ENCODE results near the gene STAC3. TPM values are rescaled to one million over a fixed set of nuclear protein-coding genes. Genes with fewer than 3 reads are reported as not detected.

STAC3 gene
- total RNA-seq, 1 experiment from 2014 or later, result 2.8 TPM

DNA sequence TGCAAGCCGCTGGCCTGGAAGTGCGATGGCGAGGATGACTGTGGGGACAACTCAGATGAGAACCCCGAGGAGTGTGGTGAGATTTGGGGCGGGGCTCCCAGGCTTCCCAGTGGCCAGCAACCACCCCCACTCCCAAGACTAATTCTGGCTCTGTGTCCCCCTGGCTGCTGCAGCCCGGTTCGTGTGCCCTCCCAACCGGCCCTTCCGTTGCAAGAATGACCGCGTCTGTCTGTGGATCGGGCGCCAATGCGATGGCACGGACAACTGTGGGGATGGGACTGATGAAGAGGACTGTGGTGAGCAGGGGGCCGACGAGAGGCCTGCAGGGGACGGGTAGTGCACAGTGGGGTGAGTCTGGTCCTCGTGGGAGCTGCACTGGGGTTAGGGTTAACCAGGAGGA, 46.5 kb downstream of the STAC3 start:
- Histone ChIP-seq H3K56ac (ENCODE audit: insufficient read length, low read depth, low read length) (no peak overlapping the region), H3K4me2 (ENCODE audit: insufficient read depth, insufficient read length, low read length) (no peak overlapping the region), H3K4me1 (ENCODE audit: insufficient read depth, low read length) (no peaks in the 10 kb centered on the region), H2BK12ac (ENCODE audit: insufficient read length, low read depth, low read length) (no peak overlapping the region), H3K23me2 (ENCODE audit: insufficient read length, low read depth, low read length, poor library complexity, severe bottlenecking) (no peaks in the 10 kb centered on the region), H3K27ac (ENCODE audit: insufficient read length, low read depth, low read length) (no peak overlapping the region), H3K18ac (ENCODE audit: insufficient read length, low read depth, low read length) (no peak overlapping the region), H4K91ac (ENCODE audit: insufficient read length, low read depth, low read length) (no peak overlapping the region), H2AFZ (ENCODE audit: low read length) (no peak overlapping the region), H3K27me3 (ENCODE audit: insufficient read depth, low read length) (no peaks in the 10 kb centered on the region), H3K23ac (ENCODE audit: insufficient read length, low read depth, low read length) (no peak overlapping the region), H3K79me1 (ENCODE audit: insufficient read depth, low read depth, low read length, poor library complexity, severe bottlenecking) (no peaks in the 10 kb centered on the region), H3K9ac (ENCODE audit: extremely low read depth, insufficient read length, low read length) (no peak overlapping the region), H2AK5ac (ENCODE audit: insufficient read length, low read length) (no peak overlapping the region), H4K20me1 (ENCODE audit: control insufficient read depth, insufficient read depth, insufficient read length) (no peaks in the 10 kb centered on the region), H2BK120ac (ENCODE audit: low read depth, low read length, poor library complexity, severe bottlenecking) (no peak overlapping the region), H4K5ac (ENCODE audit: insufficient read length, low read depth, low read length) (no peak overlapping the region), H3K14ac (ENCODE audit: insufficient read depth, low read length) (no peak overlapping the region), H3K4ac (ENCODE audit: low read depth, low read length) (no peak overlapping the region), H2BK20ac (ENCODE audit: low read depth, low read length, poor library complexity, severe bottlenecking) (no peak overlapping the region), H4K8ac (replicated peaks; ENCODE audit: insufficient read length, low read depth, low read length) (no peak overlapping the region), H2BK15ac (ENCODE audit: low read depth, low read length) (no peak overlapping the region), H3K79me2 (ENCODE audit: insufficient read depth, low read length) (no peaks in the 10 kb centered on the region), H2BK5ac (ENCODE audit: insufficient read length, low read length) (no peak overlapping the region), H3K9me3 (ENCODE audit: control insufficient read depth, low read depth, low read length) (no peaks in the 10 kb centered on the region), H3T11ph (ENCODE audit: low read length) (no peak overlapping the region)
- Mint-ChIP-seq H3K27me3 (ENCODE audit: low read depth) (no peaks in the 10 kb centered on the region), H3K9me3 (no peaks in the 10 kb centered on the region), H3K4me1 (no peaks in the 10 kb centered on the region), H3K4me3 (peak overlapping the region in 1 of 2 experiments; percentile 26; a peak in 1 of 5 replicates), H3K27ac (no peak overlapping the region; a peak in 2 of 7 replicates), H3K36me3 (ENCODE audit: insufficient read depth in 1 of 3, low read depth in 3 of 3) (peaks cover 44 to 91% (median 88%) of the 10 kb centered on the region in 3 experiments)
- no CpG with 5 or more reads among the region's 19 CpGs for WGBS (ENCODE audit: extremely low coverage, insufficient read length, low lambda C conversion rate)
- TF ChIP-seq, protein P1, sequence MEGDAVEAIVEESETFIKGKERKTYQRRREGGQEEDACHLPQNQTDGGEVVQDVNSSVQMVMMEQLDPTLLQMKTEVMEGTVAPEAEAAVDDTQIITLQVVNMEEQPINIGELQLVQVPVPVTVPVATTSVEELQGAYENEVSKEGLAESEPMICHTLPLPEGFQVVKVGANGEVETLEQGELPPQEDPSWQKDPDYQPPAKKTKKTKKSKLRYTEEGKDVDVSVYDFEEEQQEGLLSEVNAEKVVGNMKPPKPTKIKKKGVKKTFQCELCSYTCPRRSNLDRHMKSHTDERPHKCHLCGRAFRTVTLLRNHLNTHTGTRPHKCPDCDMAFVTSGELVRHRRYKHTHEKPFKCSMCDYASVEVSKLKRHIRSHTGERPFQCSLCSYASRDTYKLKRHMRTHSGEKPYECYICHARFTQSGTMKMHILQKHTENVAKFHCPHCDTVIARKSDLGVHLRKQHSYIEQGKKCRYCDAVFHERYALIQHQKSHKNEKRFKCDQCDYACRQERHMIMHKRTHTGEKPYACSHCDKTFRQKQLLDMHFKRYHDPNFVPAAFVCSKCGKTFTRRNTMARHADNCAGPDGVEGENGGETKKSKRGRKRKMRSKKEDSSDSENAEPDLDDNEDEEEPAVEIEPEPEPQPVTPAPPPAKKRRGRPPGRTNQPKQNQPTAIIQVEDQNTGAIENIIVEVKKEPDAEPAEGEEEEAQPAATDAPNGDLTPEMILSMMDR (conservative IDR thresholded peaks at IDR 0.05), result no peak
- DNase-seq, result no peak

Data from H9 (cell line).